ENCODE results near the gene NLGN4Y. TPM values are rescaled to one million over a fixed set of nuclear protein-coding genes. Genes with fewer than 3 reads are reported as not detected.

The NLGN4Y gene
- total and polyA plus RNA-seq, 10 of the 15 experiments (the other 5 are each of a cell fraction or from before 2014, with no cell fraction given) = not detected

- SMC1A ChIA-PET (ENCODE audit: uncharacterized antibody, unreplicated experiment) = no interaction called here
- Histone ChIP-seq H4K20me1 (ENCODE audit: control insufficient read depth, insufficient read depth) (no peaks in the 10 kb centered on the region), H3K9ac (ENCODE audit: control insufficient read depth, insufficient read depth, low read length) (no peak overlapping the region), H3K4me2 (ENCODE audit: control insufficient read depth, insufficient read depth) (no peak overlapping the region), H2AFZ (ENCODE audit: control insufficient read depth, low read depth, low read length) (no peak overlapping the region), H3K79me2 (ENCODE audit: control insufficient read depth, insufficient read depth, low read length) (no peaks in the 10 kb centered on the region), H3K4me3 (no peak overlapping the region), H3K27ac (ENCODE audit: control insufficient read depth, insufficient read depth) (no peak overlapping the region), H3K4me1 (ENCODE audit: control insufficient read depth, insufficient read depth, low read length) (no peaks in the 10 kb centered on the region), H3K27me3 (replicated peaks in 1 of 2; ENCODE audit: control insufficient read depth in 2 of 2, insufficient read depth in 2 of 2, low read length in 1 of 2) (no peaks in the 10 kb centered on the region), H3K9me3 (replicated peaks; ENCODE audit: control insufficient read depth, insufficient read depth, low read length) (no peaks in the 10 kb centered on the region), H3K36me3 (ENCODE audit: control insufficient read depth in 2 of 2, insufficient read depth in 2 of 2, low read length in 1 of 2) (no peaks in the 10 kb centered on the region)
- DNase-seq (ENCODE audit: low read depth, low spot score) (no peak), ATAC-seq (no peak), FAIRE-seq (no peak)
- in situ Hi-C loops (cut with MboI) = no loop called here
- RAD21 ChIA-PET (ENCODE audit: unreplicated experiment) = no interaction called here
- BruUV-seq (replicated peaks) = no TSS peak
- WGBS (ENCODE audit: insufficient coverage, insufficient replicate concordance, low lambda C conversion rate, missing lambda C conversion rate) = no CpG with 5 or more reads among the region's 9 CpGs
- POLR2A ChIA-PET = no interaction called here
- intact Hi-C loops (cut with micrococcal nuclease; ENCODE audit: unreplicated experiment) = no loop called here
- CTCF ChIA-PET = no interaction called here
- no peak for TF ChIP-seq MLLT1 (IDR thresholded peaks at IDR 0.05)
- no peak for TF ChIP-seq SIN3A (IDR thresholded peaks at IDR 0.05; ENCODE audit: low read depth, low read length)
- no peak for TF ChIP-seq E2F4 (IDR thresholded peaks at IDR 0.05; ENCODE audit: low read depth, low read length)
- no peak for TF ChIP-seq TARDBP (IDR thresholded peaks at IDR 0.05; ENCODE audit: borderline replicate concordance)
- no peak for TF ChIP-seq REST (IDR thresholded peaks at IDR 0.05; ENCODE audit: low read depth, low read length)
- TF ChIP-seq TAF1 (IDR thresholded peaks at IDR 0.05; ENCODE audit: borderline replicate concordance, low read depth, low read length) = no peak
- no peak for TF ChIP-seq RAD51 (IDR thresholded peaks at IDR 0.05)
- TF ChIP-seq SKIL (IDR thresholded peaks at IDR 0.05; ENCODE audit: low read depth, poor library complexity, severe bottlenecking) = no peak
- TF ChIP-seq NR2F1 (conservative IDR thresholded peaks at IDR 0.05) = no peak
- no peak for TF ChIP-seq CHD4 (IDR thresholded peaks at IDR 0.05)
- no peak for TF ChIP-seq ZNF207 (IDR thresholded peaks at IDR 0.05; ENCODE audit: borderline replicate concordance)
- no peak for TF ChIP-seq NRF1 (conservative IDR thresholded peaks at IDR 0.05; ENCODE audit: low read depth, low read length)
- TF ChIP-seq CREB1 (IDR thresholded peaks at IDR 0.05; ENCODE audit: low read depth) = no peak
- TF ChIP-seq ATF2 (IDR thresholded peaks at IDR 0.05; ENCODE audit: low read length) = no peak
- TF ChIP-seq SP1 (IDR thresholded peaks at IDR 0.05; ENCODE audit: low read depth, low read length) = no peak
- TF ChIP-seq MYB (IDR thresholded peaks at IDR 0.05; ENCODE audit: borderline replicate concordance, low read depth, low read length) = no peak
- no peak for TF ChIP-seq POLR2A (IDR thresholded peaks at IDR 0.05; ENCODE audit: low read depth, low read length)
These were observed 305.1 kb downstream of the NLGN4Y start for GRCh38 chrY:14829366-14829885.

Data from GM12878 (cell line).